Activated CD8-positive, alpha-beta memory T cell treated with anti-CD3 and anti-CD28 coated beads for 48 hours (primary cell): ENCODE results near the gene TMEM223.
A peak's percentile ranks its signal among the peaks of the same experiment; 100 is the strongest.
"Not testable (repeated sequence)": the region's sequence is repeated elsewhere in the genome, so short reads cannot be mapped to it uniquely, and the experiment has no call there.

Source experiments
- DNase-seq, 3 experiments: peaks; one replicate each; pipeline ENCODE4 v3.0.0-alpha.2; 2020; ENCODE audit warnings: low read depth in 2 of 3, low spot score in 2 of 3

Gene TMEM223

GRCh38 chr11:62753736-62754603 is 37.8 kb downstream of the TMEM223 start, which contains the start of gene ZBTB3:
Gene ZBTB3 (minus strand): TSS chr11:62754160. CDS start chr11:62753664, 496 bp downstream.
- peak; percentile 84 to 94 (median 93) for DNase-seq

GRCh38 chr11:62752994-62753735 is 38.6 kb downstream of the TMEM223 start:
- no peak for DNase-seq

GRCh38 chr11:62752177-62752785 is 39.5 kb downstream of the TMEM223 start:
- no peak for DNase-seq

- not testable (repeated sequence) for DNase-seq
These were observed 41.9 kb downstream of the TMEM223 start for GRCh38 chr11:62749931-62750330.

- DNase-seq = no peak
These were observed 44.2 kb downstream of the TMEM223 start for GRCh38 chr11:62747475-62748160.
